SHP77 treated with DMSO at 0.1 percent for 48 hours (cell line): ENCODE data around the gene FRS3.

Source experiments
- DNase-seq: peaks from one replicate; lab custom pipeline; 2025; lab: John Stamatoyannopoulos, UW

The FRS3 gene

DNA sequence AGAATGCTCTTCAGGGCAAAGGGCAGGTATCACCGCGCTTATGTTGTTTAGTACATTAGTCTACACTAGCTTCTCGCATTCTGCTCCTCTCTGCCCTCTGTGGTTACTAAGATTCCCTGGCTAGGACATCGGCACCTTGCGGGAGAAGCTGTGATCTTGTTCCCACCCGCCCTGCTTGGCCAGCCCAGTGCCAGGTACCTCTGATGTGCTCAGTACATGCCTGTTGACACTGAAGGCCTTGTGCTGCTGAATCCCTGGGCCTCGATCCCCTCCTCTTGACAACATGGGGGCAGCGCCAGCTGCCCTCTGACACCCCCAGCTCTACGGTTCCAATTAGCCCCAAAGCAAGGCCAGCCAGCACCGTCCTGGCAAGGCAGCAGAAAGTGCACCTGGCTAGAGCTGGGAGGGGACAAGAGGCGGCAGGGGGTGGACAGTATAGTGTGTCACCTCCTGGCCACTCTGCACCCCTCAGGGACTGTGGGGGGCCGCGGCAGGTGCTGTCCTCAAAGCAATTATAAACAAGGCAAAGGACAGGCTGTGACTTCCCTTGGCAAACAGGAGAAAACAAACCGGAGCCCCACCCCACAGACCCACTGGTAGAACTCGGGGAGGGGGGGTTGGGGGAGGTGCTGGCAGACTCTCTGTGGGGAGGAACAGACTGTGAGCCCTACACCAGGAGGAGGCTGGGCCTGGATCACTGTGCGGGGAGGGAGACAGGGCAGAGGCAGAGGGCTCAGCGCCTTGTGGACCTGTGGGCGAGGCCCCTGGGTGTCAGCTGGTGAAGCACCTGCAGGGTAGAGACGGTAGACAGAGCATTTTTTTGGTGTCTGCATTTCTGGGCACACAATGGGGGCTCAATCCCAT is 51.4 kb downstream of the FRS3 start:
- peak; percentile 35 for DNase-seq

DNA sequence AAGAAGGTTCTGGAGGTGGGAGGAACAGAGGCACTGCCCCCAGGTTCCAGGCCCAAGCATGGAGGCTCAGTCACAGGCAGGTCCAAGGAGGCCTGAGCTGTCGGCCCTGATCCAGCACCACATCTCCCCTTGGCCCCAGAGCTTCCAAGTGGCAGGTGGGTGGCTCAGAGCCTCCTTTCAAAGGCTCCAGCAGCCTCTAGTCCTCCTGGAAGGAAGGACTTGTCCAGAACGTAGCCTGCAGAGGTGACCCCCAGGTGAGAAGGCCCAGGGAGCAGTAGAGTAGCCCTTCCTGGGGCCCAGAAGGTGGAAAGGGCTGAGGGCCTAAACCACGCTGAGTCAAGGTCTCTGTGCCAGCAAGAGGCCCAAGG is 52.0 kb downstream of the FRS3 start:
- DNase-seq: no peak

GRCh38 chr6:41726876-41727275 is 52.8 kb downstream of the FRS3 start:
- DNase-seq: no peak

GRCh38 chr6:41724586-41725501 is 54.9 kb downstream of the FRS3 start:
- no peak for DNase-seq

DNA sequence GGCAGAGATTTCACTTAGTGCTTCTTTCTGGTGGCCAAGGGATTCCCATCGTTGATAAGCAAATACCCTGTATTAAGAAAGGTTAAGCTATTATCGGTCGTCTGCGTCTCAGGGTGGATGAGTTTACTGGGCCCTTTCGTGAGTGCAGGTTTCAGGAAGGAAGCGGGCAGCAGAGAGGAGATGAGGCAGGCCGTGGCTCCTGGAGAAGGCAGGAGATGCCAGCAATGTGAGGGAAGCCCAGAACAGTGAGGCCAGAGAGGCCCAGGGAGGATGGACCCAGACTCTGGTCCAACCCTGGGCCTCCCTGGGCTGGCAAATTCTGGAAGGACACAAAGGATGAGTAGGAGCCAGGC is 55.5 kb downstream of the FRS3 start:
- DNase-seq: no peak

GRCh38 chr6:41723530-41724227 is 56.0 kb downstream of the FRS3 start:
- no peak for DNase-seq

GRCh38 chr6:41722969-41723529 is 56.7 kb downstream of the FRS3 start:
- no peak for DNase-seq

GRCh38 chr6:41721414-41721813 is 58.3 kb downstream of the FRS3 start:
- no peak for DNase-seq

DNA sequence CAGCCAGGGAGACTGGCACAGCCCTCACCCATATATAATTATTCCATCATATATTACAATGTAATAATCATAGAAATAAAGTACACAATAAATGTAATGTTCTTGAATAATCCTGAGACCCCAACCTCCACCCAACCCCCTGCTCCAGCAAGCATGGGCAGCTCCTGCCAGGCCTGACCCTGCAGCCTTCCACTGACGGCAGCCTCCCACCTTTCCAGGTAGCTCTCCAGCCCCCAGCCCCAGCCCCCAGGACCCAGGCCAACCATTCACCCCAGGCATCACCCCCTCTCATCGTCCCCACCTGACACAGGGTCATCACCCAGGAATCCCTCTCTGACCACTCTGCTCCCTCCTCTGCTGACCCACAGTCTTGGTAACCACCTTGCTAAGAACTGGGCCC is 58.9 kb downstream of the FRS3 start:
- DNase-seq: no peak

DNA sequence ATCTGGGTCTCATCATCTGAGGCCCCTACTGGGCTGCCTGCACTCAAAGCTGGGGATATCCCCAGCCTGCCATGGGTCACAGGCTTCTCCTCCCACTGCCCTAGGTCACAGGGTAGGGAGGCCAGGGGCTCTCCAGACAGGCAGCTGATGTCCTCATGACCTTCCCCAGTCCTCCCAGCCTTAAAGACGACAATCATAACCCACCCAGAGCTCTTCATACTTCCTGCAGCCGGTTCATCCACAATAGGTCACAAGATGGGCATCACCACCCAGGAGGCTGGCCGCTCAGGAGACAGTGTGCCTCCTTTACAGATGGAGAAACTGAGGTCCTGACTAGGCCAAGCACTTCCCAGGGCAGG is 59.5 kb downstream of the FRS3 start:
- no peak for DNase-seq
